CD14-positive monocyte (primary cell): ENCODE data around the gene CDX2. TPM values are rescaled to one million over a fixed set of nuclear protein-coding genes. Genes with fewer than 3 reads are reported as not detected.

Experiments used
- DNase-seq, 3 donors: peaks; one replicate each; pipeline ENCODE4 v3.0.0-alpha.2; 2011 to 2022
- H2AFZ ChIP-seq: 2 replicates; pipeline ENCODE4 v1.6.0; 2012; ENCODE audit warnings: mild to moderate bottlenecking, low read depth, low read length, inconsistent platforms; ENCODE audit not compliant: insufficient read depth, poor library complexity, severe bottlenecking
- H3K27ac ChIP-seq, 2 donors: 1 replicate in 1 of 2; 2 replicates in 1 of 2; pipeline ENCODE4 v1.5.1; 2012 to 2013; ENCODE audit warnings: low read length in 2 of 2, control low read depth in 1 of 2, inconsistent platforms in 1 of 2, low read depth in 1 of 2, mild to moderate bottlenecking in 1 of 2
- H3K27me3 ChIP-seq, 2 donors: one replicate each; pipeline versions ENCODE4 v1.6.0 to v1.6.1; 2011 to 2013; ENCODE audit warnings: low read length in 2 of 2; ENCODE audit not compliant: control insufficient read depth in 2 of 2, insufficient read depth in 2 of 2
- H3K36me3 ChIP-seq, 2 donors: replicated peaks in 1 of 2; 1 replicate in 1 of 2; 2 replicates in 1 of 2; pipeline versions ENCODE4 v1.5.1 to v1.6.1; 2012 to 2013; ENCODE audit warnings: low read length in 2 of 2, control low read depth in 1 of 2, inconsistent platforms in 1 of 2, mild to moderate bottlenecking in 1 of 2; ENCODE audit not compliant: insufficient read depth in 2 of 2, control insufficient read depth in 1 of 2
- H3K4me1 ChIP-seq, 2 donors: 1 replicate in 1 of 2; 2 replicates in 1 of 2; pipeline versions ENCODE4 v1.5.1 to v1.6.1; 2012 to 2013; ENCODE audit warnings: low read length in 2 of 2, control low read depth in 1 of 2, inconsistent platforms in 1 of 2, mild to moderate bottlenecking in 1 of 2, moderate library complexity in 1 of 2; ENCODE audit not compliant: insufficient read depth in 2 of 2, control insufficient read depth in 1 of 2
- H3K4me2 ChIP-seq: replicated peaks from 2 replicates; pipeline ENCODE3; 2012; ENCODE audit warnings: low read length, moderate library complexity, mild to moderate bottlenecking; ENCODE audit not compliant: poor library complexity, severe bottlenecking; ENCODE audit errors: extremely low read depth
- H3K4me3 ChIP-seq, 3 experiments: fragments of 200-600 bp in 1 of 3; sonication (generic) in 1 of 3; replicated peaks in 1 of 3; 1 replicate in 2 of 3; 2 replicates in 1 of 3; pipeline ENCODE4 v1.5.1; 2011 to 2013; ENCODE audit warnings: low read length in 3 of 3, mild to moderate bottlenecking in 3 of 3, control low read depth in 2 of 3, low read depth in 2 of 3, inconsistent platforms in 1 of 3, moderate library complexity in 1 of 3
- H3K79me2 ChIP-seq: 2 replicates; pipeline ENCODE4 v1.6.0; 2012; ENCODE audit warnings: mild to moderate bottlenecking, control low read depth, inconsistent platforms, low read length, moderate library complexity; ENCODE audit not compliant: insufficient read depth
- H3K9ac ChIP-seq: 2 replicates; pipeline ENCODE4 v1.6.0; 2017; ENCODE audit warnings: low read length, mild to moderate bottlenecking; ENCODE audit not compliant: insufficient read depth, poor library complexity, severe bottlenecking
- H3K9me3 ChIP-seq, 2 donors: replicated peaks in 1 of 2; 1 replicate in 1 of 2; 2 replicates in 1 of 2; pipeline versions ENCODE4 v1.5.1 to v1.6.1; 2012 to 2013; ENCODE audit warnings: low read length in 2 of 2, control low read depth in 1 of 2; ENCODE audit not compliant: control insufficient read depth in 1 of 2, insufficient read depth in 1 of 2
- H4K20me1 ChIP-seq: 2 replicates; pipeline ENCODE4 v1.6.0; 2012; ENCODE audit warnings: mild to moderate bottlenecking, low read length, control low read depth, moderate library complexity; ENCODE audit not compliant: insufficient read depth
- H3K27ac Mint-ChIP-seq, 7 donors: one replicate each; pipeline ENCODE4 v1.8.0; 2020; ENCODE audit warnings: mild to moderate bottlenecking in 7 of 7, mixed read lengths in 7 of 7, moderate library complexity in 6 of 7, inconsistent platforms in 2 of 7
- H3K27me3 Mint-ChIP-seq, 3 donors: one replicate each; pipeline ENCODE4 v1.8.0; 2021 to 2022; ENCODE audit warnings: low read depth in 3 of 3, mild to moderate bottlenecking in 3 of 3, mixed read lengths in 3 of 3, moderate library complexity in 3 of 3, inconsistent platforms in 1 of 3
- H3K36me3 Mint-ChIP-seq, 2 donors: one replicate each; pipeline ENCODE4 v1.8.0; 2020; ENCODE audit warnings: mixed read lengths in 2 of 2, inconsistent platforms in 1 of 2, mild to moderate bottlenecking in 1 of 2
- H3K4me1 Mint-ChIP-seq: one replicate; pipeline ENCODE4 v1.8.0; 2020; ENCODE audit warnings: mild to moderate bottlenecking, mixed read lengths
- H3K4me3 Mint-ChIP-seq, 2 donors: one replicate each; pipeline ENCODE4 v1.8.0; 2020; ENCODE audit warnings: mild to moderate bottlenecking in 2 of 2, mixed read lengths in 2 of 2, moderate library complexity in 1 of 2
- H3K9me3 Mint-ChIP-seq, 7 donors: one replicate each; pipeline ENCODE4 v1.8.0; 2020 to 2022; ENCODE audit warnings: mixed read lengths in 7 of 7, mild to moderate bottlenecking in 6 of 7, moderate library complexity in 6 of 7, inconsistent platforms in 2 of 7
- WGBS: methylation state at CpG from one replicate; pipeline ENCODE4 v1.1.5; 2013; ENCODE audit warnings: missing lambda C conversion rate; ENCODE audit not compliant: insufficient coverage; 5-methylcytosine and 5-hydroxymethylcytosine counted together
- intact Hi-C, 2 donors: fragments of 100-400 bp; cut with micrococcal nuclease; formaldehyde crosslinking; loops; one replicate each; pipeline versions ENCODE4 v1.15.0 to v1.15.1; 2023
- polyA plus RNA-seq, 3 donors: library from polyadenylated mRNA; depleted of rRNA in 1 of 3; unstranded in 2 of 3; stranded (reverse) in 1 of 3; fragments of 300-500 nt in 2 of 3; fragments of >200 nt in 1 of 3; fragmentation: Illumina TruSeq in 2 of 3; gene quantifications; 1 replicate in 2 of 3; 2 replicates in 1 of 3; pipeline ENCODE4 v1.2.3, GENCODE V29; 2012 to 2021
- TF ChIP-seq, protein P1 (sequence below): fragments of 200-600 bp; IDR thresholded peaks from one replicate; pipeline ENCODE4 v1.8.0; 2022; ENCODE audit warnings: antibody characterized with exemption, mild to moderate bottlenecking

The CDX2 gene
- polyA plus RNA-seq, 3 donors: not detected

DNA sequence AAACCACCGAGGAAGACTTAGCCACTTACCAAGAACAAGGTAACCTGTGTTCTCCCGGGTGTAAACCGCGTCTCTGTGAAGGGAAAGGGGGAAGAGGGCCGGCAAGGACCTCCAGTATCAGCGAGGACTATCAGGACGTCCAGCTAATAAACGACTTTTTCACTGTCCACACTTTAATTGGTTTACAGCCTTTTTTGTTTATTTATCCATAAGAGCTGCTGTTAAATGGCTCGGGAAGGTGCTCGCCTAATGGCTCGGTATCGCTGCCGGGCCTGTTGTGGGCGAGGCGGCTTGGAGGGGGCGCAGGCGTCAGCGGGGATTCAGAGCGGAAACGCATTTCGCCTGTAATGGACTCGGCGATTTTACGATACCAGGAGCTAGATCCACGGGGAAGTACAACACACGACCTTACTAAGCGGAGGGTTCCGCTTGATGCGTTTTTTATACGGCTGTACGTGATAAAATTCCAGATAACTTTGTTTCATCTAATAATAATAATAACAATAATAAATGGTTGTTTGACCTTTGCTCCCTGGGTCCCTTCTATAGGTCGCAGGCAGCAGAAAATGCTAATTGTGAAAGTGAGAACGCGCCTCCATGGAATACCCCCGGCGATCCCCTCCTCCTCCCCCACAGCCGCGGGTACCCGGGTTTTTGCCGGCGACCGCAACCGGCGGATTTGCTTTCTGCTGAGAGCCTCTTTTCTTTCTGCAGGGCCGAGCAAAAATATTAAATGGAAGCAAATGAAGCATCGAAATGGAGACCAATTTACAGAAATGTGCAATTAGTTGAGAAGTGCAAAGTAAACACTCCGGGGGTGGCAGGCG is 51.8 kb downstream of the CDX2 start:
- TF ChIP-seq, protein P1, sequence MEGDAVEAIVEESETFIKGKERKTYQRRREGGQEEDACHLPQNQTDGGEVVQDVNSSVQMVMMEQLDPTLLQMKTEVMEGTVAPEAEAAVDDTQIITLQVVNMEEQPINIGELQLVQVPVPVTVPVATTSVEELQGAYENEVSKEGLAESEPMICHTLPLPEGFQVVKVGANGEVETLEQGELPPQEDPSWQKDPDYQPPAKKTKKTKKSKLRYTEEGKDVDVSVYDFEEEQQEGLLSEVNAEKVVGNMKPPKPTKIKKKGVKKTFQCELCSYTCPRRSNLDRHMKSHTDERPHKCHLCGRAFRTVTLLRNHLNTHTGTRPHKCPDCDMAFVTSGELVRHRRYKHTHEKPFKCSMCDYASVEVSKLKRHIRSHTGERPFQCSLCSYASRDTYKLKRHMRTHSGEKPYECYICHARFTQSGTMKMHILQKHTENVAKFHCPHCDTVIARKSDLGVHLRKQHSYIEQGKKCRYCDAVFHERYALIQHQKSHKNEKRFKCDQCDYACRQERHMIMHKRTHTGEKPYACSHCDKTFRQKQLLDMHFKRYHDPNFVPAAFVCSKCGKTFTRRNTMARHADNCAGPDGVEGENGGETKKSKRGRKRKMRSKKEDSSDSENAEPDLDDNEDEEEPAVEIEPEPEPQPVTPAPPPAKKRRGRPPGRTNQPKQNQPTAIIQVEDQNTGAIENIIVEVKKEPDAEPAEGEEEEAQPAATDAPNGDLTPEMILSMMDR: no peak
- no peaks in the 10 kb centered on the region for H3K36me3 ChIP-seq
- Mint-ChIP-seq H3K4me1 (peaks cover 24% of the 10 kb centered on the region), H3K27ac (no peak overlapping the region), H3K27me3 (peaks cover 86 to 95% (median 94%) of the 10 kb centered on the region in 3 donors), H3K36me3 (peaks cover 4 to 5% of the 10 kb centered on the region in 2 donors), H3K9me3 (peaks cover 0 to 23% (median 13%) of the 10 kb centered on the region in 7 donors), H3K4me3 (peak overlapping the region in 1 of 2 donors; percentile 77)
- DNase-seq: no peak
- H3K4me2 ChIP-seq: no peak overlapping the region
- no peaks in the 10 kb centered on the region for H3K79me2 ChIP-seq
- peaks cover 22 to 27% of the 10 kb centered on the region in 2 donors for H3K4me1 ChIP-seq
- H3K9ac ChIP-seq: no peak overlapping the region
- WGBS: 3% methylated on average over 15 of the region's 48 CpGs
- H2AFZ ChIP-seq: no peak overlapping the region
- intact Hi-C loops: no loop called here
- H3K27ac ChIP-seq: no peak overlapping the region
- H4K20me1 ChIP-seq: no peaks in the 10 kb centered on the region
- no peak overlapping the region for H3K4me3 ChIP-seq
- H3K9me3 ChIP-seq: peaks cover 0 to 30% of the 10 kb centered on the region in 2 donors
- H3K27me3 ChIP-seq: peaks cover 81 to 90% of the 10 kb centered on the region in 2 donors

- H3K4me1 Mint-ChIP-seq: peaks cover 13% of the 10 kb centered on the region
- H3K36me3 Mint-ChIP-seq: peaks cover 2 to 5% of the 10 kb centered on the region in 2 donors
- Histone ChIP-seq H3K79me2 (no peaks in the 10 kb centered on the region), H2AFZ (no peak overlapping the region), H3K9me3 (peaks cover 0 to 23% of the 10 kb centered on the region in 2 donors), H3K4me2 (no peak overlapping the region), H3K27me3 (peaks cover 71 to 86% of the 10 kb centered on the region in 2 donors), H3K4me3 (no peak overlapping the region), H3K4me1 (peaks cover 8 to 11% of the 10 kb centered on the region in 2 donors), H4K20me1 (no peaks in the 10 kb centered on the region), H3K36me3 (no peaks in the 10 kb centered on the region), H3K27ac (no peak overlapping the region), H3K9ac (no peak overlapping the region)
- H3K4me3 Mint-ChIP-seq: peak overlapping the region in 1 of 2 donors; percentile 66
- H3K27ac Mint-ChIP-seq: peak overlapping the region in 1 of 7 donors; percentile 15
- H3K9me3 Mint-ChIP-seq: peaks cover 0 to 22% (median 10%) of the 10 kb centered on the region in 7 donors
- 72% methylated on average over 6 of the region's 10 CpGs for WGBS
- intact Hi-C loops: no loop called here
- no peak for DNase-seq
- TF ChIP-seq, protein P1: no peak
- peaks cover 75 to 94% (median 88%) of the 10 kb centered on the region in 3 donors for H3K27me3 Mint-ChIP-seq
Observed at GRCh38 chr13:27915301-27916207, 53.6 kb downstream of the CDX2 start.
